CD4-positive, alpha-beta memory T cell (primary cell): ENCODE data around the gene NUDT6. TPM values are rescaled to one million over a fixed set of nuclear protein-coding genes. Genes with fewer than 3 reads are reported as not detected.
A peak's percentile ranks its signal among the peaks of the same experiment; 100 is the strongest.

Experiments
- CTCF ChIA-PET: fragments of 350-600 bp; sonication (Branson Sonifier 250); formaldehyde crosslinking; loops from one replicate; lab custom pipeline; 2021; ENCODE audit warnings: inconsistent platforms; ENCODE audit not compliant: partially characterized antibody; lab: Charles Lee
- POLR2A ChIA-PET: fragments of 350-600 bp; sonication (Branson Sonifier 250); formaldehyde crosslinking; loops from one replicate; lab custom pipeline; 2021; ENCODE audit not compliant: partially characterized antibody; lab: Charles Lee
- DNase-seq, 5 donors: peaks; one replicate each; pipeline versions ENCODE4 v3.0.0 to v3.0.0-alpha.2; 2020 to 2022; ENCODE audit warnings: mixed read lengths in 1 of 5
- H3K27ac ChIP-seq: one replicate; pipeline ENCODE4 v1.7.0; 2013; ENCODE audit warnings: low read depth, low read length
- H3K27me3 ChIP-seq: 2 replicates; pipeline ENCODE4 v1.7.0; 2013; ENCODE audit warnings: mild to moderate bottlenecking, low read length, moderate library complexity; ENCODE audit not compliant: insufficient read depth
- H3K36me3 ChIP-seq: 2 replicates; pipeline ENCODE4 v1.7.0; 2013; ENCODE audit warnings: mild to moderate bottlenecking, low read length, moderate library complexity; ENCODE audit not compliant: insufficient read depth
- H3K4me1 ChIP-seq: 2 replicates; pipeline ENCODE4 v1.7.0; 2013; ENCODE audit warnings: mild to moderate bottlenecking, low read length, moderate library complexity; ENCODE audit not compliant: insufficient read depth
- H3K4me3 ChIP-seq, 2 donors: one replicate each; pipeline ENCODE4 v1.7.0; 2013; ENCODE audit warnings: low read length in 2 of 2, mild to moderate bottlenecking in 1 of 2
- H3K9me3 ChIP-seq, 2 donors: one replicate each; pipeline ENCODE4 v1.7.0; 2013; ENCODE audit warnings: low read length in 2 of 2, control low read depth in 1 of 2; ENCODE audit not compliant: control insufficient read depth in 1 of 2
- H3K27ac Mint-ChIP-seq, 7 donors: one replicate each; pipeline ENCODE4 v1.8.0; 2020 to 2021; ENCODE audit warnings: mixed read lengths in 7 of 7, mild to moderate bottlenecking in 6 of 7, inconsistent platforms in 3 of 7, moderate library complexity in 3 of 7
- H3K27me3 Mint-ChIP-seq, 2 donors: one replicate each; pipeline ENCODE4 v1.8.0; 2020 to 2021; ENCODE audit warnings: mixed read lengths in 2 of 2
- H3K36me3 Mint-ChIP-seq, 2 donors: one replicate each; pipeline ENCODE4 v1.8.0; 2020 to 2021; ENCODE audit warnings: mixed read lengths in 2 of 2, inconsistent platforms in 1 of 2, mild to moderate bottlenecking in 1 of 2
- H3K4me1 Mint-ChIP-seq, 4 donors: one replicate each; pipeline ENCODE4 v1.8.0; 2020 to 2021; ENCODE audit warnings: mixed read lengths in 4 of 4, mild to moderate bottlenecking in 1 of 4
- H3K4me3 Mint-ChIP-seq, 8 donors: one replicate each; pipeline ENCODE4 v1.8.0; 2020 to 2021; ENCODE audit warnings: mixed read lengths in 8 of 8, mild to moderate bottlenecking in 7 of 8, moderate library complexity in 6 of 8, inconsistent platforms in 3 of 8
- H3K9me3 Mint-ChIP-seq, 8 donors: one replicate each; pipeline ENCODE4 v1.8.0; 2020 to 2021; ENCODE audit warnings: mixed read lengths in 8 of 8, mild to moderate bottlenecking in 5 of 8, inconsistent platforms in 3 of 8, moderate library complexity in 1 of 8
- intact Hi-C: fragments of 100-400 bp; cut with micrococcal nuclease; formaldehyde crosslinking; loops from one replicate; pipeline ENCODE4 v1.15.1; 2023
- polyA plus RNA-seq, 2 donors: library from polyadenylated mRNA; unstranded; fragments of 300-500 nt; fragmentation: Illumina TruSeq; gene quantifications; one replicate each; pipeline ENCODE4 v1.2.3, GENCODE V29; 2021
- total RNA-seq, 2 experiments: library from RNA; stranded (reverse); gene quantifications; one replicate each; pipeline ENCODE4 v1.2.3, GENCODE V29; 2021

Gene NUDT6
- total and polyA plus RNA-seq, 4 experiments from 2014 or later, result 2.8 to 4.3 (median 3.6) TPM

GRCh38 chr4:122920473-122920872 lies 1.9 kb downstream of the NUDT6 start:
- H3K4me1 ChIP-seq, result peaks cover 19% of the 10 kb centered on the region
- POLR2A ChIA-PET, result interaction anchor here (1.1 kb wide), 1 partner anchor 188 kb away, joined by 3 read pairs; the partner anchor contains the start of gene BBS12
- Mint-ChIP-seq H3K36me3 (peaks cover 0 to 7% of the 10 kb centered on the region in 2 donors), H3K9me3 (no peaks in the 10 kb centered on the region), H3K27ac (no peak overlapping the region), H3K4me3 (peak overlapping the region in 5 of 8 donors; percentile 25 to 77 (median 55)), H3K4me1 (peaks cover 0 to 10% (median 6%) of the 10 kb centered on the region in 4 donors), H3K27me3 (no peaks in the 10 kb centered on the region)
- no peak overlapping the region for H3K4me3 ChIP-seq
- no peaks in the 10 kb centered on the region for H3K36me3 ChIP-seq
- DNase-seq, result no peak
- H3K9me3 ChIP-seq, result no peaks in the 10 kb centered on the region
- no peak overlapping the region for H3K27ac ChIP-seq
- intact Hi-C loops, result loop anchor here (5.0 kb wide), 3 partner anchors 318 to 1098 kb away; partner anchors contain the start of genes CCNA2 and IL2
- no peaks in the 10 kb centered on the region for H3K27me3 ChIP-seq
- CTCF ChIA-PET, result interaction anchor here (1.3 to 4.1 kb wide), 6 partner anchors 9 to 342 kb away, joined by 3 to 25 read pairs (median 6); no protein-coding TSS in a partner anchor

GRCh38 chr4:122917731-122918130 lies 4.7 kb downstream of the NUDT6 start:
- intact Hi-C loops, result no loop called here
- POLR2A ChIA-PET, result no interaction called here
- no peak overlapping the region for H3K27ac Mint-ChIP-seq

GRCh38 chr4:122914938-122915337 lies 7.5 kb downstream of the NUDT6 start:
- no peak overlapping the region for H3K27ac ChIP-seq
- no peaks in the 10 kb centered on the region for H3K27me3 ChIP-seq
- no peak overlapping the region for H3K27ac Mint-ChIP-seq
- CTCF ChIA-PET, result interaction anchor here (0.7 to 4.5 kb wide), 24 partner anchors 7 to 1088 kb away, joined by 3 to 43 read pairs (median 6); partner anchors contain the start of genes BBS12 and NUDT6
- H3K4me1 Mint-ChIP-seq, result peaks cover 0 to 2% (median 0%) of the 10 kb centered on the region in 4 donors
- H3K9me3 ChIP-seq, result no peaks in the 10 kb centered on the region
- no peak for DNase-seq
- intact Hi-C loops, result no loop called here
- POLR2A ChIA-PET, result interaction anchor here (1.3 kb wide), 1 partner anchor 337 kb away, joined by 3 read pairs; no protein-coding TSS in a partner anchor
- no peaks in the 10 kb centered on the region for H3K27me3 Mint-ChIP-seq
- H3K4me3 Mint-ChIP-seq, result no peak overlapping the region
- H3K4me1 ChIP-seq, result no peaks in the 10 kb centered on the region
- H3K4me3 ChIP-seq, result no peak overlapping the region
- H3K36me3 ChIP-seq, result no peaks in the 10 kb centered on the region
- H3K36me3 Mint-ChIP-seq, result no peaks in the 10 kb centered on the region
- no peaks in the 10 kb centered on the region for H3K9me3 Mint-ChIP-seq

More at GRCh38 chr4:122917731-122918130, 4.7 kb downstream of the NUDT6 start:
- Histone ChIP-seq H3K4me1 (peaks cover 5% of the 10 kb centered on the region), H3K27ac (no peak overlapping the region), H3K9me3 (no peaks in the 10 kb centered on the region), H3K36me3 (no peaks in the 10 kb centered on the region), H3K27me3 (no peaks in the 10 kb centered on the region), H3K4me3 (no peak overlapping the region)
- DNase-seq, result no peak
- CTCF ChIA-PET, result no interaction called here
- no peaks in the 10 kb centered on the region for H3K9me3 Mint-ChIP-seq
- H3K4me1 Mint-ChIP-seq, result peaks cover 0 to 7% (median 3%) of the 10 kb centered on the region in 4 donors
- H3K27me3 Mint-ChIP-seq, result no peaks in the 10 kb centered on the region
- peaks cover 0 to 2% of the 10 kb centered on the region in 2 donors for H3K36me3 Mint-ChIP-seq
- H3K4me3 Mint-ChIP-seq, result no peak overlapping the region

- Mint-ChIP-seq H3K9me3 (no peaks in the 10 kb centered on the region), H3K4me3 (no peak overlapping the region), H3K4me1 (peaks cover 0 to 2% (median 0%) of the 10 kb centered on the region in 4 donors), H3K36me3 (no peaks in the 10 kb centered on the region), H3K27ac (peak overlapping the region in 1 of 7 donors; percentile 19), H3K27me3 (no peaks in the 10 kb centered on the region)
- POLR2A ChIA-PET, result interaction anchor here (1.3 kb wide), 1 partner anchor 336 kb away, joined by 3 read pairs; no protein-coding TSS in a partner anchor
- no peaks in the 10 kb centered on the region for H3K36me3 ChIP-seq
- intact Hi-C loops, result no loop called here
- no peaks in the 10 kb centered on the region for H3K27me3 ChIP-seq
- H3K4me1 ChIP-seq, result no peaks in the 10 kb centered on the region
- no peak overlapping the region for H3K27ac ChIP-seq
- H3K4me3 ChIP-seq, result no peak overlapping the region
- H3K9me3 ChIP-seq, result no peaks in the 10 kb centered on the region
- DNase-seq, result peak in 3 of 5 donors; percentile 27 to 49 (median 28)
- CTCF ChIA-PET, result interaction anchor here (0.7 to 4.5 kb wide), 25 partner anchors 8 to 1088 kb away, joined by 3 to 43 read pairs (median 5); partner anchors contain the start of genes BBS12 and NUDT6
Observed at GRCh38 chr4:122914292-122914904, 8.0 kb downstream of the NUDT6 start.

- H3K27ac Mint-ChIP-seq, result no peak overlapping the region
- Histone ChIP-seq H3K9me3 (no peaks in the 10 kb centered on the region), H3K27me3 (no peaks in the 10 kb centered on the region), H3K4me3 (no peak overlapping the region), H3K4me1 (no peaks in the 10 kb centered on the region), H3K27ac (no peak overlapping the region), H3K36me3 (no peaks in the 10 kb centered on the region)
- intact Hi-C loops, result no loop called here
- no peaks in the 10 kb centered on the region for H3K27me3 Mint-ChIP-seq
- DNase-seq, result no peak
- no peaks in the 10 kb centered on the region for H3K9me3 Mint-ChIP-seq
- H3K4me1 Mint-ChIP-seq, result peaks cover 0 to 2% (median 0%) of the 10 kb centered on the region in 4 donors
- H3K36me3 Mint-ChIP-seq, result no peaks in the 10 kb centered on the region
- H3K4me3 Mint-ChIP-seq, result no peak overlapping the region
- CTCF ChIA-PET, result interaction anchor here (1.7 to 4.5 kb wide), 8 partner anchors 9 to 310 kb away, joined by 3 to 43 read pairs (median 14); partner anchors contain the start of genes BBS12 and NUDT6
- POLR2A ChIA-PET, result interaction anchor here (2.1 kb wide), 1 partner anchor 9 kb away, joined by 10 read pairs; the partner anchor contains the start of gene NUDT6
Observed at GRCh38 chr4:122912810-122913575, 9.4 kb downstream of the NUDT6 start.

- Histone ChIP-seq H3K27me3 (no peaks in the 10 kb centered on the region), H3K4me3 (no peak overlapping the region), H3K36me3 (no peaks in the 10 kb centered on the region), H3K9me3 (no peaks in the 10 kb centered on the region), H3K4me1 (no peaks in the 10 kb centered on the region), H3K27ac (no peak overlapping the region)
- peak overlapping the region in 1 of 7 donors; percentile 44 for H3K27ac Mint-ChIP-seq
- no peaks in the 10 kb centered on the region for H3K36me3 Mint-ChIP-seq
- intact Hi-C loops, result no loop called here
- H3K4me1 Mint-ChIP-seq, result peaks cover 0 to 2% (median 0%) of the 10 kb centered on the region in 4 donors
- DNase-seq, result no peak
- POLR2A ChIA-PET, result interaction anchor here (2.1 kb wide), 1 partner anchor 11 kb away, joined by 10 read pairs; the partner anchor contains the start of gene NUDT6
- H3K9me3 Mint-ChIP-seq, result no peaks in the 10 kb centered on the region
- H3K27me3 Mint-ChIP-seq, result no peaks in the 10 kb centered on the region
- CTCF ChIA-PET, result interaction anchor here (1.0 to 4.5 kb wide), 5 partner anchors 9 to 179 kb away, joined by 3 to 32 read pairs (median 3); no protein-coding TSS in a partner anchor
- H3K4me3 Mint-ChIP-seq, result no peak overlapping the region
Observed at GRCh38 chr4:122911588-122911987, 10.8 kb downstream of the NUDT6 start.
